Posterior vena cava (tissue), 2 donors: ENCODE data around the gene ALG10B. TPM values are rescaled to one million over a fixed set of nuclear protein-coding genes. Genes with fewer than 3 reads are reported as not detected.

Experiments
- DNase-seq: peaks from one replicate; pipeline ENCODE4 v3.0.0-alpha.2; 2020; ENCODE audit warnings: low spot score
- intact Hi-C, 2 donors: fragments of 100-400 bp; cut with DNase I; formaldehyde crosslinking; loops; one replicate each; pipeline versions ENCODE4 v1.14.1 to v1.14.2; 2022 to 2023
- total RNA-seq, 2 donors: library from RNA; stranded (reverse); fragmentation: NEBNext Ultra II Directional; extraction: Animal tissue kit (Norgen Biotek cat#: 25700); gene quantifications; one replicate each; pipeline ENCODE4 v1.2.1, GENCODE V29; 2021
- donor health status: DM: yes; HTN: yes; CAD: no.
- donor health status: DM: yes; HTN: yes; CAD: no.

Gene ALG10B
- total RNA-seq, 2 donors from 2014 or later = 7.5 to 8.2 TPM

GRCh38 chr12:38367506-38367905 lies 50.9 kb downstream of the ALG10B start:
- intact Hi-C loops = no loop called here
- DNase-seq = no peak

DNA sequence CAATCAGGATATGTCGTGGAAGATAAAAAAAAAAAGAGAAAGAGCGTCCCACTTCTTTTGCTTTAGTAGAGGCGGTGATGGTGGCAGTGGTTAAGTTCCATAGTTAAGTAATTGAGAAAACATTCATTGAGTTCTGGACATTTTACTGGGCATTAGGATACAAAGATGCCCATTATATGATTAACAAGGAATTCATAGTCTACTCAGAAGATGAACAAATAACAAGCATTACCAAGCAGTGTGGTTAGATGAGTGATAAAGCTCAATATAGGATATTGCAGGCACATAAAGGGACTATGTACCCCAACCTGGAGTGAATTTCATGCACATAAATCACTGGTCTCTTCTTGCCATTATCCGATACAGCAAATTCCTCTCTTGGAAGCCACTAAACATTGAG lies 53.7 kb downstream of the ALG10B start:
- intact Hi-C loops = no loop called here
- DNase-seq = no peak

- intact Hi-C loops = no loop called here
- DNase-seq = no peak
Observed at GRCh38 chr12:38373784-38374183, 57.2 kb downstream of the ALG10B start.

DNA sequence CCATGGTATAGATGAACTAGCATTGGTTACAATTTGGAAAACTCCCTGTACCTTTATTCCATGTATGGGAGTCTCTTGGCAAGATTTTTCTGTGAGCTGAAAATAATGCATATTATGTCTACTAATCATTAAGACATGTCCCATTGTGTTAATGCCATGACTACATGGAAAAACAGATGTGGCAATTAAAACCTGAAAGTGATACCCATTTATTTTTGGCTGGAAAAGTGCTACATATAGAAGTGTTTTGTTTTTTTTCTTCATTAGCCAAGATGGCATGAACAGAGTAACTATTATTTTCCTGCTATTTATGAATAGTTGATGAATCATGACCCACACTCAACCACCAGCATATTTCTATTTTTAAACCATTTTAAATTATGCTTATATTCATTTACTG lies 58.2 kb downstream of the ALG10B start:
- intact Hi-C loops = no loop called here
- DNase-seq = no peak
